GM18951 (cell line): ENCODE measurements around the gene CACNA2D1.

ENCODE experiments used
- POLR2A ChIP-seq: IDR thresholded peaks from 4 replicates; pipeline ENCODE4 v1.6.1; 2011; ENCODE audit warnings: mild to moderate bottlenecking; ENCODE audit not compliant: insufficient read length, insufficient read depth; ENCODE audit errors: extremely low read depth
- in situ Hi-C: fragments of 300-500 bp; cut with MboI; formaldehyde crosslinking; loops from one replicate; pipeline ENCODE4 v1.12.0; 2022; ENCODE audit warnings: low sequenced_read_pairs, mixed read lengths, inconsistent platforms; ENCODE audit not compliant: unreplicated experiment

The CACNA2D1 gene

DNA sequence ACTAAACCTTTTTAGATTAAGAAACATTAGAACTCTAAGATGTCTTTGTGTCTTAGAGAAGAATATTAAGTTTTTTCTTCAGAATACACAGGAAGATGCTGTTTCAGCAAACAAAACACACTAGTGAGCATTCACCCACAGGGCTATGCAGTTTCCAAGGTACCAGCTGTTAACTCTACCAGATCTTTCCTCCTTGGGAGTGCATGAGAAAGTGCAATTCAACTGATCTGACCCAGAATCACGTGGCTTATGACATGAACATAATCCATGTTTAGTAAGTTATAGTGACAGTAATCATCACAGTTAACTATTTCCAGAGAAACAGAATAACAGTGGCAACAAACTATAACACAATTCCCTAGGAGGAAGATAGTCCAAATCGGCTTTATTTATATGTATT, 270.7 kb downstream of the CACNA2D1 start:
- in situ Hi-C loops: no loop called here
- no peak for TF ChIP-seq POLR2A

DNA sequence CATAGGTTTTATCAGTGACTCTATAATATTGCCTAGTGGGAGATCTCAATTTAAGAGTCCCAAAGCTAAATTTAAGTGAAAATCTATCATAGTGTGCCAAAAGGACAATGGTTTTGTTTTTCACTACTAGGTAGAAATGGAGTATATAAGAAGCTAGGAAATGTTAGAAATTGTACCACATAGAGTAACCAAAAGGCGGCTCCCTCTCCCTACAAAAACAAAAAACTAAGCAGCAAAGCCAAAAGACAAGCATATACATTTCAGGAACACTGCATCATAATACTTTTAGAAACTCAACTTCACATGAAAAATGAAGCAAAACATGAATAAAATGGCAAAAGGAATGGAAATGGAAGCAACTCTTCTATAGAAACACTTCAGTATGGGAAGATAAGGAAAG, 271.6 kb downstream of the CACNA2D1 start:
- in situ Hi-C loops: no loop called here

DNA sequence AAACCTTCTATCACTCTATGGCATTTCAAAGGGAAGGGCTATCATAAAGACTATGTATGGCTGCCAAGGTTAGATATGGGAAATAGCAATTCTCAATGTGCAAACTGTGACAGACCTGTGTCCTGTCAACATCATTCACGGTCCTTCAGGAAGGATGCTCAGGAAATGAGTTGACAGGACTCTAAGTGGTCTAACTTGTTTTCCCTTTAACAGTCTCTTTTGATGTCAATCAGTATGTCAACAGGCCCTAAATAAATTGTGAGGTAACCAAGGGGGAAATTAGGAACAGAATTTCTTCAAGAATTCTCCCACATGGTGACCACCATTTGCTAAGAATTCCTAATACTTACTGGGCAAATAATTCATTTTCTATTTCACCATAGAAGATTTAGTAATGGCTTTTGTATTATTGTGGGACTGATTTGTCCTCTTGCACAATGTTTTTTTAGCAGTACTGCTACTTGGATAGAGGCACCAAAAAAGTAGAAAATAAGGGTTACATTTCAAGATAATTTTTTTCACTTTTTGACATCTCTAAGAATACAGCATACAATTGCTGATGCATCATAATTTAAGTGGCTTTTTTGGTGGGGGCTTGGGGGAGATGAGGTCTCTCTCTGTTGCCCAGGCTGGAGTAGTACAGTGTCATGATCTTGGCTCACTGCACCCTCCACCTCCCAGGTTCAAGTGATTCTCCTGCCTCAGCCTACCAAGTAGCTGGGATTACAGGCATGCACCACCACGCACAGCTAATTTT, 275.8 kb downstream of the CACNA2D1 start:
- in situ Hi-C loops: no loop called here
- TF ChIP-seq POLR2A: no peak

More for the DNA sequence above, 271.6 kb downstream of the CACNA2D1 start:
- no peak for TF ChIP-seq POLR2A

DNA sequence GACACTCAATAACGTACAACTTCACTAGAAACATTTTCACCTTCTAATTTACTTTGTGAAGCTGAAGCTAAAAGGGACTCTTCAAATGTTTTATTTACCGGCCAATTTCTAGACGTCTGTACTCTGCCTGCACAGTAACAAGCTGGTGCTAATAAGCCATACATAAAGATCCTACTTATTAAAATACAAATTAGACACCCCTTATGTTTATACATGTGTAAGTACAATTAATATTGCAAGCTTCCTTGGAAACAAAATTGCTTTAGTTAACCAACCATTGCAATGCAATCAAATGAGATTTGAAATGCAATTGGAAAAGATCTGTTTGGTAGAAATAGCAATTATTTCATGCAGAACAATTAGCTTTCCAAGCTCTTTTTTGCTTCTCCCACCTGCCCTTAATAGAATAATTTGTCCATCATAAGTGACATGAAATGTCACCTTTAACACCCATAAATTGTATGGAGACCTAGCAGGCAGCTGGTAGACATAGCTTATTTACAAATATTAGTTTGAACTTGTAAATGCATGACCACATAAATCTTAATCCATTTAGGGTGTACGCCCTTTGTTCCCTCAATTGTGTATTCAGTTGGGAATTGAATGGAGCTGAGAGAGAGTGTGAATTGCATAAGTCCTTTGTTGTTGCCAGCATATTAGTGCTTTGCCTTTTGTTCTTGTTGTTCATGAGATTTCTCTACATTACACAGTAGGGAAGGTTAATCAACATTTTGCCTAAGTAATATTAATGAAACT, 277.1 kb downstream of the CACNA2D1 start:
- TF ChIP-seq POLR2A: no peak
- in situ Hi-C loops: no loop called here

DNA sequence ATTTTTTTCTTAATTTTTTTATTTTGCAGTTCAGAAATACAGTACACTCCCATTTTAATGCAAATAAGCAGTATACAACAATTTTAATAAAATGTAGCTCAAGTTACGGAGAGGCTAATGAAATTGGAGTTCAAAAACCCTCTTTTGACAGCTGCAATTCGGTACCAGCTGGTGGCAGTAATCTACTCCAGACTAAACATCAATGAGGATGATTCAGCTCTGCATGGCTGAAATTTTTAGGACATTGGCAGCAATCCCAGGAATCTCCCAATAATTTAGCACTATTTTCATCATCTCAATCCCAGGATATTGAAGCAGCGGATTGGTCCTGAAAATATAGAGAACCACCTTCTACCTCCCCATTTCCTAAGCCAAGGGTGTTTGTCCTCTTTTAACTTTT, 278.8 kb downstream of the CACNA2D1 start:
- in situ Hi-C loops: no loop called here

DNA sequence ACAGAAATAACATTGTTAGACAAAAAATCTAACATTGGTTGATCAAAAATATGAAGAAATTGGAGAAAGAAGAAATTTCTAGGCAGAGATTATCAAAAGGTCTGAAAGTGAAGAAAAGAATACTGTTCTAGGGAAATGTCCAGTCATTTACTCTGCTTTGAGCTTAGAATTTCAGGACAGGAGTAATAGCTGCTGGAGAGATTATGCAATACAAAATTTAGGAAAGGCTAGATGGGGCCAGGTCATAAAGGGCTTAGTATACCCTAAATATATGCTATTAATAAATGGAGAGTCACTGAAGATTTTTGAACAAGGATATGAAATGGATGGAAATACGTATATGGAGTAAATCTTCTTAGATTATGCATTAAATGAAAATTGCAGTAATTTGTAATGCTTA, 279.2 kb downstream of the CACNA2D1 start:
- in situ Hi-C loops: no loop called here
- no peak for TF ChIP-seq POLR2A

More for the DNA sequence above, 278.8 kb downstream of the CACNA2D1 start:
- no peak for TF ChIP-seq POLR2A

DNA sequence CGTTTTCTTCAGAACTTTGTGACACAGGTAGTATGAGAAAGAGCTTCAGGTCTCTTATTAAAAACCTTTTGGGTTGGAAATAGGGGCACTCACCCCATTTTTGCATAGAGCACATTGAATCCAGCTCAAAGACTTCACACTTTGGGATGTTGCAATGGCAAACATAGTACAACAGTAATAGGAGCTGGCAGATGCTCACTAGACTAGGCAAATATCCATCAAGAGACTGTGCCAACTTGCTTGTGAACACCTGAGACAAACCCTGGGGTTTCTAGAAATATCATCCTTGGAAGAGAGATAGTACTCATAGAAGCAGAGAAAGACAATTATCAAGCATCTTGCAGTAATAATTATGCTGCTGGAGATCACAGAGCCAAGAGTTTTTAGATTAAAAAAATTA, 280.0 kb downstream of the CACNA2D1 start:
- no peak for TF ChIP-seq POLR2A
- in situ Hi-C loops: no loop called here

DNA sequence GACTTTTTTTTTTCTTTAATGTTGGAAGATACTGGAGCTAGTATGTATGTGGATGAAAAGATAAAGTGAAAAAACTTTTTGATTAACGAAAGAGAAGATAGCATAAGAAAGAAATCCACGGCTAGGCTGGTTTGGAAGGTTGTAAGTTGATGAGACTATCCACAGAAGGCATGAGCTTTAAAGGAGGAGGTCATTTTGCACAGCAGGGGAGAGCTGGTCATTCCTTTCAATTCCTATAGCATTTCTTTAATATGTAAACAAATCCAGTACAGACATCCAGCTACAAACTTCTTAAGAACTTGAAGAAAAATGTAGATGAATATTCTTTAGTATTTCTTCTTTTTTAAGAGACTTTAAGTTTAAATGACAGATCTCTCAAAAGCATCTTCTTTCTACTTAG, 281.3 kb downstream of the CACNA2D1 start:
- in situ Hi-C loops: no loop called here
- TF ChIP-seq POLR2A: no peak

DNA sequence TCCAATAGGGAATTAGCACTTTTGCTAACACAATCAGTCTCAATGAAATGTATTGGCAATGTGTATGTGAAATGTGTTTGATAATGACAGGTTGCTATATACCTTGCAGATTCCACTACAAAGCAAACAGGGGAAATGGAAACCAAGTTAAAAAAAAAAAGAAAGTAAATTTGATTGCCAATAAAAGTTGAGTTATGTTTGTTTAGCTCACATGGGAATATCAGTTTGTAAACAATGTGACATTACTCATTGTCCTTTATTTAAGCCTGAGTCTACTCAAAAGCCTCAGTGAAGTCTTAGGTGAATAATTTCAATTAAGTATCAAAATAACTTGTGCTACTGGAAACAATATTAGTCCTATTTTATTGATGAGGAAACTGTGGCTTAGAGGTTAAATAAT, 285.2 kb downstream of the CACNA2D1 start:
- in situ Hi-C loops: no loop called here
- TF ChIP-seq POLR2A: no peak

DNA sequence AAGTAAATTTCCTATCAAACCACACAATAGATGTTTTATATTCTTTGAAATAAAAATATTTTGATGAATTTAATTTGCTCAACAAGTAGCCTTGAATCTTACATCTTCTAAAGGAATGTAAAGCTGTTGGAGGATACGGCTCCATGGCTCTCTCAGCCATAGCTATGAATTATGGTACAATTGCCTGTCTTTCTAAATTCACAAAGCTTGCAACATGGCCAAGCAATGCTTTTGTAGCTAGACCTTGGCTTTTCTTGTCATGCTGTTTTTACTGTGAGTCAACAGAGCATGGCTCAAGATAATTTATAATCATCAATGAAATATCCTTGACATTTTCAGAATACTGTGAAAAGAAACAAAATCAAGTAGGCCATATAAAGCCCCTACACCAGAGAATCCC, 286.7 kb downstream of the CACNA2D1 start:
- no peak for TF ChIP-seq POLR2A
- in situ Hi-C loops: no loop called here

DNA sequence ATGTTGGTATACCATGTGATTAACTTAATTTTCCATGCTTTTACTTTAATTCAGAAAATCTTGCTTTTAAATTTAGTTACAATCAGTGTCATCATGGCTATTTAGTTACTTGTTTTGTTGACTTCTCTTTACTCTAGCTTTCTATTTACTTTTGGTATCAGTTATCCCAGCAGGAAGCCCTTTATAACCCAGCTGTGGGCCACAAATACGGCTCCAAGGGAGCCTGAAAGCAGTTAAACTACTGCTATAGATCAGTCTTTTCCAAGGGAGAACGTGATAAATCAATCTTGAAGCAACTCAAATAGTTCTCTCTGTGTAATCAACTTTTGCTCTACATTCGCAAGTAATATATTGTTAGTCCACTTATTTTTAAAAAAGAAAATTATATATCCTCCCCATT, 287.4 kb downstream of the CACNA2D1 start:
- in situ Hi-C loops: no loop called here
- TF ChIP-seq POLR2A: no peak

DNA sequence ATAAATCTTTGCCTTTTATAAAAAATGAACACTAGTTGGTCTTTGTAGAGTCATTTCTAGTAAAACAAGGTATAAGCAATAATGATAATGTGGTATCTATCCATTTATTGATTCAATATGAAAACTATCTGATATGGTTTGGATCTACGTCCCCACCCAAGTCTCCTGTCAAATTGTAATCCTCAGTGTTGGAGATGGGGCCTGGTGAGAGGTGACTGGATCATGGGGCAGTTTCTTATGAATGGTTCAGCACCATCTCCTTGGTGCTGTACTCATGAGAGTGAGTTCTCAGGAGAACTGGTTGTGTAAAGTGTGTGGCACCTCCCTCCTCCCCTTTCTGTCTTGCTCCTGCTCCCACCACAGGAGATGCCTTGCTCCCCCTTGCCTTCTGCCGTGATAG, 288.8 kb downstream of the CACNA2D1 start:
- in situ Hi-C loops: no loop called here
- TF ChIP-seq POLR2A: no peak

DNA sequence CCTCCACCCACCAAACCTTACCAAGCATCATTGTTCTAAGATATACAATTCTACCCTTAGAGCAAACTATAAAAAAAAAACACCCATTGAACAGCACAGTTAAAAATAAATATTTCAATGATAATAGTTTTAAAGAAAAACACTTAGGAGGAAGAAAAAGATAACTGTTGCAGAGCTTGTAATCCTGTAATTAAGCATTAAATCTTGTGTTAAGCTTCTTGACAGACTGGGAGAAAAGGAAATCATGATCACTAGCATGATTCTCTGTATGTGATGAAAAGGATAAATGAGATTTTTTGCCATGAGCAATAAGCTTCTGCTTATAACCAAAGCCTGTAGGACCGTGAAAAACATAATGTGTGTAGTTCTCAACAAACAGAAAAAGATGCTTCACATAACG, 289.8 kb downstream of the CACNA2D1 start:
- TF ChIP-seq POLR2A: no peak
- in situ Hi-C loops: no loop called here

DNA sequence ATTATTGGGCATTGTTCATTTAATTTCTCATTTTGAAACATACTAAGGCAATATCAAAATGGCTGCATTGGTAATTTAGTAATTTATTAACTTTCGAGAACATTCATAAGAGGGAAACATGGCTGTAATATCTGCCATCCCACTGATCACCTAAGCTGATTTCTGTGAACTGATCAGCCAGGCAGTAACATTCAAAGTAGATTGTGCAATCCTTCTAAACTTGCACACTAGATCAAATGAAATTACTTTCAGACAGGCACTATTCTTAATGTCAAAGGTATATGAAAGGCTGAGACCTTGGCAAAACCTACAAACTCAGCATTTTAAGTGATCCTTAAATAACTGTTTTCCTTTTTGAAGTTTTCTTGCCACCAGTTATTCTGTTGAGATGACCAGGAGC, 290.7 kb downstream of the CACNA2D1 start:
- in situ Hi-C loops: no loop called here
- TF ChIP-seq POLR2A: no peak
